Activated effector memory CD4-positive, alpha-beta T cell treated with Interleukin-2 at 50 U/mL for 16 hours (primary cell): ENCODE data around the gene ENTPD6.

ENCODE experiments used
- DNase-seq: peaks from one replicate; pipeline ENCODE4 v3.0.0-alpha.2; 2020

The ENTPD6 gene

DNA sequence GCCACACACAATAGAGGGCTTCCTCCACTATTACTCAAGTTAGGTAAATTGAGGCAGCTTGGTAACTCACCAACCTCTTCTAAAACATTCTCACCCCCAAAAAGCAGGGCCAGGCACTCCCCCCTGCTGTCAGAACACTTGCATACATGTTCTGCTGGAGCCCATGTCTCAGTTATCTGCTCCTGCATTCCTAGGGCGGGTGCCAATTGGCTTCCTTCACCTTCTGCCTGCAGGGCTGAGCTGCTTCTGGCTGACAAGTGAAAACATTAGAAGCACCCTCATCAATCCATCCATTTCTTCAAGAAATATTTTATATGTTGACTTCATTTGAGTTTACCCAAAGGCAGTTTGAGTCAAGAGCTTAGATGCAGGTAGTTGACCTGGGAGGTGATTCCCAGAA, 4.5 kb upstream of the ENTPD6 start:
- no peak for DNase-seq

GRCh38 chr20:25191689-25192088, 3.8 kb upstream of the ENTPD6 start:
- no peak for DNase-seq

DNA sequence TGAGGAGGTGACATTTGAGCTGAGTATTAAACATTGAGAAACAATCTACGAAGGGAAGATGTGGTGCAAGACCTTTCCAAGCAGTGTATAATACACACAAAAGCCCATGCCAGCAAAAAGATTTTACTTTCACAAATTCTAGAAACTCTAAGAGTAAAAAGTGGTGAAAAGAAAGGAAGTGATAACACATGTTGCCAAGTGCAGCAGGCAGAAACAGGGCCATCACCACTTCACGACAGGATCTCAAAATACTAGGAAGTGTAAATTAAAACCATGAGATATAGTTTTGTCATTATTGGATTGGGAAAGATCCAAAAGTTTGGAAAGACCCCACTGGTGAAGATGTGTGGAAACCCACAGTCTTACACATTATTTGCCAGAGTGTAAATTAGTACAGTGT, 1.7 kb upstream of the ENTPD6 start:
- no peak for DNase-seq

- no peak for DNase-seq
Observed at GRCh38 chr20:25194333-25194972, 1.1 kb upstream of the ENTPD6 start.

DNA sequence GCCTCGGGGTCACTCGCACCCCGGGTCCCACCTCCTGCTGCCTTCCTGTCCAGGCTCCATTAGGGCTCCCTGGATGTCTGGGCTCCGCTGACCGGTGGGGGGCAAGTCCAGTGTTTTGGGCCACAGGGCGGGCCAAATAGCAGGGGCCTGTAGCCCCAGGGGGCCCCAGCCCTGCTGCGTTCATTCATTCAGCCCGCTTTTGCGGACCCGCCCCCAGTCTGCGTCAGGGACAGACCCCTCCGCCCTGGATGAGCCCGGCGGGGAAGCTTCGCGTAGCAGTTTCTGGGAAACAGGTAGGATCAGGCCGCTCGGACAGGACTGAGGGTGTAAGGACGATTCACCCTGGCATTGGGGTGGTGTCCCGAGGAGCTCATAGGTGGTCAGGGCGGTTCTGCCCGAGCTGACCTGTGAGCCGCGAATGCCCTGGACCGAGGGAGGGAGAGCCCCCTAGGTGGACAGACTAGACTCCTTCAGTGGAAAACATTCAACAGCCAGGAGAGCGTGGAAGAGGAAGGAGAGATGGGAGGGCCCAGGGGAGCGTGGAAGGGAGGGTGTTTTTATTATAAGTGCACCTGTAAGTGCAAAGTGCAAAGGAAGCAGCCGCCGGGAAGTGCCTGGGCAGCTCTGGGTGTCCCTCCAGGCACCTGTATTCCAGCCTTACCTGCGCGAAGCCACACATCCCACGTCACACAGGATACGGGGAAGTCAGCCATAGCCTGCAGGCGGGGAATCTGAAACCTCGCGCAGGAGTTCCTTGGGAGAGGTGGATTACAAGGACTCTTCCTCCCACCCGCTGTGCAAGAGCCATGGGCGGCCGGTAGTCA, 662 bp downstream of the ENTPD6 start:
- no peak for DNase-seq

DNA sequence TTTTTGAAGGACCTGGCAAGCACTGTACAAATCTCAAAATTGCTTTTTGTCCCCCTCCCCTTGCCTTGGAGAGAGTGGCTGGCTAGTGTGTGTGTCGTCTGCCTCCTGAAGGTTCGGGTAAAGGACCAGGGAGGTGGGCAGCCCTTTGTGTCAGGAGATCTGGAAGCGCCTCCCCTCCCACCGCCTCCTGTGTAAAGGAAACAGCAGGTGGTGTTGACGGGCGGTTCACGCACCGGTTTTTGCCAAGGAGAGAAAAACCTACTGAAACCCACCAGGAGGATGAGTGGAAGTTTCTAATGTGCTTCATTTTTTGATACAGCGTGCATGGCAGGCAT, 1.2 kb downstream of the ENTPD6 start:
- no peak for DNase-seq

- no peak for DNase-seq
Observed at GRCh38 chr20:25197183-25197869, 1.8 kb downstream of the ENTPD6 start.

GRCh38 chr20:25197870-25198190, 2.3 kb downstream of the ENTPD6 start:
- no peak for DNase-seq

DNA sequence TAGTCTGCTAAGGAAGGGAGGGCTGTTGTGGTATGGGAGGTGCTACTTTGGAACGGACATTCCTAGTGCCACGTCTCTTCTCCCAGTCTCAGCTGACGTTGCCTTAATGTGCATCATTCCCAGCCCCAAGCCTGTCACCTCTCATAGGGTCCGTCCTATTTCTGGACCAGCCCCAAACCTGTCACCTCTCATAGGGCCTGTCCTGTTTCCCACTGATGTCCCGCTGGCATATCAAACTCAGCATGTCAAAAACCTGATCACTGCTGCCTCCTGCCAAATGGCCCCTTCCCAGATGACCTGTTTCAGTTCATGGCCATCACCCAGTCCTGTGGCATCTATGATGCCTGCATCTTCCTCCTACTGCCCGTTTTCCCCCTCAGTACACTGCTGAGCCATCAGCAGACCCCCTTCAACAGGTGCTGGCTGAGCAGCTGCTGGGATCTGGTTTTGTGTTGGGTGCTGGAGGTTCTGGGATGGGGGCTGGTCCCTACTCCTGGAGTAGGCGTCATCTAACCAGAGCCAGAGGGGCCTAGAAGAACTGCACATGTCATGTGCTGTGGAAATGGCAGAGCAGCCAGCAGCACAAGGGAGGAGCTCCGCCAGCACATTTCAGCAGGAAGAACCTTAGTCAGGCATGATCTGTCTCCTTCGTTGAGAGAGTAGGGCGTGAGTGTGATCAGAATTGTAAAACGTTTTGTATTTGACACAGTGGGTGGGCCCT, 3.3 kb downstream of the ENTPD6 start:
- no peak for DNase-seq

- no peak for DNase-seq
Observed at GRCh38 chr20:25199473-25200260, 4.2 kb downstream of the ENTPD6 start.

DNA sequence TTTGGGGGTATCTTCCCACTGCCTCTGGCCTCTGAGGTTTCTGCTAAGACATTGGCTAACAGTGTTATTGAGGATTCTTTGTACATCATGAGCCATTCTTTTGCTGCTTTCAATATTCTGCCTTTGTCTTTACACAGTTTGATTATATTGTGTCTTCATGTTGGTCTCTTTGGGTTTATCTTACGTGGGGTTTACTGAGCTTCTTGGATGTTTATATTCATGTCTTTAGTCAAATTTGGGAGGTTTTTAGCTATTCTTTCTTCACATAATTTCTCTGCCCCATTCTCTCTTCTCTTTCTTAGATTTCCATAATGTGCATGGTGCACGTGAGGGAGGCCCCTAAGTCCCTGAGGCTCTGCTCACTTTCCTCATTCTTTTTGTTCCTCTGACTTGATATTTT, 7.6 kb downstream of the ENTPD6 start:
- no peak for DNase-seq

DNA sequence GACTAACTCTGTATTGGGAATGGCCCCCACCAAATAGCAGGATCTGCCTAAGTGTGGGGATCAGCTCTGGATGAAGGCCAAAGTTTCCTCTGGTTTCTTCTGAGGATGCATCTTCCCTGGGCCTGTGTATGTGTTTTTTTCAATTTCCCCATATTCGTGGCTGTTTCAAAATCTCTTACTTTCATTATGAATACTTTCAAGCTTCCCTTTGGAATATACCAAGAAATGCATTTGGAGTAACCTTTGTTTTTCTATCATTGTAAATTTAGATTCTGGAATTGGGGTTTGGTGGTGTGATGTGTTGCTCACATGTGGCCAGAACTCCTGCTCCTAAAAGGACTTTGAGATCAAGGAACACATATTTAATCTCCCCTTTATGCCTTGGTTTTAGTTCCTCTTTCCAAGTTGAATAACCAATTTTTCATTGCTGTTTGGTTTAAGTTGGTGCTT, 8.4 kb downstream of the ENTPD6 start:
- DNase-seq, result no peak

GRCh38 chr20:25204550-25205276, 9.2 kb downstream of the ENTPD6 start:
- DNase-seq, result no peak

- no peak for DNase-seq
Observed at GRCh38 chr20:25205277-25206062, 10.0 kb downstream of the ENTPD6 start.

GRCh38 chr20:25206063-25206403, 10.5 kb downstream of the ENTPD6 start:
- DNase-seq, result no peak

- DNase-seq, result no peak
Observed at GRCh38 chr20:25206548-25206947, 11.0 kb downstream of the ENTPD6 start.

GRCh38 chr20:25207149-25207959, 11.8 kb downstream of the ENTPD6 start:
- DNase-seq, result no peak

DNA sequence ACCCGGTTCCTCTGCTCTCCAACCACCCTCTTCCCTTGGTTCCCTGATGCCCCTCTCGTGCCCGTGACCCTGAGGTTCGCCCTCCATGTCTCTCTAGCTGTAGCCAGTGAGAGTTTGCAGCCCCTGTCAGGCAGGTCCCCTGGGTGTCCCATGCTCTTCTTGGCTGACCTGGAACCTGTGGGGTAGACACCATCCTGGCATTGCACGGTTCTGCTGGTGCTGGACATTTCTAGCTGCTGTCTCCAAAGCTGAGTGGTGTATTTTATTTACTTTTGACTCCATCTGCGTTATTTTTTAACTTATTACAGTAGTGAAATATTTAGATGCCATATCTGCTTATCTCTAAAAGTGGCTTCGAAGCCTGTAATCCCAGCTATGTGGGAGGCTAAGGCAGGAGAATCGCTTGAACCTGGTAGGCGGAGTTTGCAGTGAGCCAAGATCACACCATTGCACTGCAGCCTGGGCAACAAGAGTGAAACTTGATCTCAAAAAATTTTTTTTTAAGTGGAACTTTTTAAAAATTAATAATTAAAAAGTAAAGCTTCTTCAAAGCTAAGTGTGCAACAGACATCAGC, 12.5 kb downstream of the ENTPD6 start:
- DNase-seq, result no peak

DNA sequence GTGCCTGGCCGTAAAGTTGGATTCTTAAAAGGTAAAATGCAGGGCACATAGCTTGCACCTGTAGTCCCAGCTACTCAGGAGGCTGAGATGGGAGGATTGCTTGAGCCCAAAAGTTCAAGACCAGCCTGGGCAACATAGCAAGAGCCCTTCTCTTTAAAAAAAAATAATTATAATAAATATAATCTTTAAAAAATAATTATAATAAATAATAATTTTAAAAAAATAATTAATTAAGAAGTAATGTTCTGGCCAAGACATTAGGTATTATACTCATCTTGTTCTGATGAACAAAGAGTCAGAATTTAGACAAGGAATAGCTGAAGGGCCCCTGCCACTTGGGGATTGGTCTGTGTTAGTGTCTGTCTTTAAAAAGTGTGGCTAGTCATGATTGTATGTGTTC, 13.9 kb downstream of the ENTPD6 start:
- no peak for DNase-seq

DNA sequence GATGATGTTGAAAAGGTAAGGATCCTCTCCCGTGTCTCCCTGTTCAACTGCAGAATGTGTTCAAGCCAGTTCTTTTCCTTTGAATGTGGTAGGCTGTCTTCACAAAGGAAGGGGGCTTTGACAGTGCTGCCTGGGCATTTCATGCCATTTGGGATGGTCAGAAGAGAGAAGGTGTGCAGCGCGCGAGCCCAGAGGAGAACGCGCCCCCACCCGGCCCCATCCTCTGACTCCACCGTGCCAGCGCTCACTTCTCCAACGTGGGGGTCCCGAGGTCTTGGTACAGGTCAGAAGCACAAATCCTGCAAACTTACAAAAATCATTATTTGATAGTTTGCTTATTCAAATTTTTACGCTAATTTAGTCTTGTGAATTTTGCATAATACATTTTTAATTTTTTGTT, 14.4 kb downstream of the ENTPD6 start:
- no peak for DNase-seq
